Thyroid gland (tissue), 4 donors: Measurements from ENCODE around the gene PCLAF. TPM values are rescaled to one million over a fixed set of nuclear protein-coding genes. Genes with fewer than 3 reads are reported as not detected.

Experiments
- DNase-seq, 2 donors: peaks; one replicate each; pipeline ENCODE4 v3.0.0-alpha.2; 2019
- H3K27ac ChIP-seq, 3 donors: fragments of 200-600 bp; sonication (generic); 1 replicate in 2 of 3; 2 replicates in 1 of 3; pipeline ENCODE4 v1.5.1; 2016 to 2019; ENCODE audit warnings: mild to moderate bottlenecking in 1 of 3, moderate library complexity in 1 of 3
- H3K27me3 ChIP-seq: fragments of 200-600 bp; sonication (generic); one replicate; pipeline ENCODE4 v1.5.1; 2019
- H3K36me3 ChIP-seq, 2 donors: fragments of 200-600 bp; sonication (generic); one replicate each; pipeline ENCODE4 v1.5.1; 2016 to 2019
- H3K4me1 ChIP-seq, 2 donors: fragments of 200-600 bp; sonication (generic); one replicate each; pipeline ENCODE4 v1.5.1; 2017 to 2019
- H3K4me3 ChIP-seq, 3 donors: fragments of 200-600 bp; sonication (generic); replicated peaks in 1 of 3; 1 replicate in 2 of 3; 2 replicates in 1 of 3; pipeline ENCODE4 v1.5.1; 2016; ENCODE audit warnings: mild to moderate bottlenecking in 1 of 3
- H3K9me3 ChIP-seq: fragments of 200-600 bp; sonication (generic); one replicate; pipeline ENCODE4 v1.5.1; 2017
- CTCF ChIP-seq, 6 experiments: fragments of 200-600 bp in 3 of 6; fragments of 450-650 bp in 3 of 6; sonication (generic) in 3 of 6; IDR thresholded peaks; one replicate each; pipeline ENCODE4 v1.5.1; 2016 to 2019; ENCODE audit warnings: antibody characterized with exemption in 6 of 6, mild to moderate bottlenecking in 2 of 6, inconsistent platforms in 1 of 6, moderate library complexity in 1 of 6
- POLR2A ChIP-seq, 2 donors: fragments of 450-650 bp; IDR thresholded peaks; one replicate each; pipeline ENCODE4 v1.6.1; 2017; ENCODE audit warnings: antibody characterized with exemption in 2 of 2, mild to moderate bottlenecking in 2 of 2, moderate library complexity in 1 of 2
- WGBS, 2 donors: methylation state at CpG; one replicate each; pipeline ENCODE4 v1.1.5; 2017; 5-methylcytosine and 5-hydroxymethylcytosine counted together
- intact Hi-C: fragments of 100-400 bp; cut with DNase I; formaldehyde crosslinking; loops from one replicate; pipeline ENCODE4 v1.15.1; 2023
- small RNA-seq: library from RNA; depleted of rRNA; stranded (forward); fragments of <200 nt; gene quantifications from one replicate; pipeline ENCODE3, GENCODE V24; 2016
- total RNA-seq, 4 donors: library from RNA; depleted of rRNA; stranded (reverse); fragments of >200 nt; gene quantifications; one replicate each; pipeline ENCODE4 v1.2.3, GENCODE V29; 2016

Gene PCLAF
- total RNA-seq, 4 donors from 2014 or later, result 3.4 to 8.7 (median 3.5) TPM; not detected in 1

- no peak overlapping the region for H3K27ac ChIP-seq
- no peak overlapping the region for H3K4me3 ChIP-seq
- intact Hi-C loops, result no loop called here
- no peak for DNase-seq
- H3K9me3 ChIP-seq, result no peaks in the 10 kb centered on the region
- no peaks in the 10 kb centered on the region for H3K27me3 ChIP-seq
- H3K4me1 ChIP-seq, result peaks cover 9 to 13% of the 10 kb centered on the region in 2 donors
- TF ChIP-seq POLR2A (IDR thresholded peaks at IDR 0.05) (no peak), CTCF (IDR thresholded peaks at IDR 0.05) (no peak)
- H3K36me3 ChIP-seq, result no peaks in the 10 kb centered on the region
- 89 to 92% methylated on average over 5 of the region's 5 CpGs for WGBS, 2 donors
These were observed 56.9 kb downstream of the PCLAF start for GRCh38 chr15:64324165-64324877.

DNA sequence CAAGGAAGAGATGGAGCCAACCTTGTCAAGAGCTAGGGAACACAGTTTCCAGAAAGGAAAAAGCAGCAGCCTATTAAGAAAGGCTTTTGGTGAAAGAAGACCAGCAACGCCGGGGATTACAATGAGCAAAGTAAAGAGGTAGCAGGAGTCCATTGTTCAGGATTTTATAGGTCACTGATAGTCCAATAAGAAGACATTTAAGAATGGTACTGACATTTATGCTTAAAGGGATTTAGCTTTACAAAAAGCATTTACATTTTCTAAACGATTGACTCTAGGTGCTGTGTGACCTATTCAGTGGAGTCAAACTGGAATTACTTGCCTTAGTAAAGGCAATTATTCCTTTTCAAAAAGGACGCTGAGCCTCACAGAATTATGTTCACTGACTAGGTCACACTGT, 66.0 kb downstream of the PCLAF start:
- Histone ChIP-seq H3K4me1 (peaks cover 3 to 14% of the 10 kb centered on the region in 2 donors), H3K27ac (no peak overlapping the region), H3K27me3 (no peaks in the 10 kb centered on the region), H3K4me3 (no peak overlapping the region), H3K36me3 (no peaks in the 10 kb centered on the region), H3K9me3 (no peaks in the 10 kb centered on the region)
- DNase-seq, result no peak
- 64 to 69% methylated on average over 4 of the region's 4 CpGs for WGBS, 2 donors
- intact Hi-C loops, result no loop called here
- TF ChIP-seq POLR2A (IDR thresholded peaks at IDR 0.05) (no peak), CTCF (IDR thresholded peaks at IDR 0.05) (no peak)

- TF ChIP-seq POLR2A (IDR thresholded peaks at IDR 0.05) (no peak), CTCF (IDR thresholded peaks at IDR 0.05) (no peak)
- Histone ChIP-seq H3K27me3 (no peaks in the 10 kb centered on the region), H3K27ac (no peak overlapping the region), H3K9me3 (no peaks in the 10 kb centered on the region), H3K36me3 (no peaks in the 10 kb centered on the region), H3K4me3 (no peak overlapping the region), H3K4me1 (peaks cover 3 to 19% of the 10 kb centered on the region in 2 donors)
- no peak for DNase-seq
- intact Hi-C loops, result no loop called here
- WGBS, 2 donors, result 79 to 82% methylated on average over 3 of the region's 3 CpGs
These were observed 66.8 kb downstream of the PCLAF start for GRCh38 chr15:64314456-64314855.

Small RNAs within 50 kb of the gene (small RNA-seq; reads per million reads assigned to genes)
- not detected for gene RF00554

Other genes with a start within 250 kb of the PCLAF start
- 100 to 1,000 TPM; 102 to 241 (median 123) TPM for gene SNX22, start 229.7 kb downstream of the PCLAF start, total RNA-seq
- gene PPIB, start 218.4 kb downstream of the PCLAF start, total RNA-seq, result 1,000 to 10,000 TPM; 1,046 to 3,819 (median 1,394) TPM
- gene CSNK1G1, start 25.3 kb downstream of the PCLAF start, total RNA-seq, result 10 to 100 TPM; 19.1 to 50.0 (median 21.3) TPM
- 10 to 100 TPM; 13.7 to 39.6 (median 21.7) TPM for gene TRIP4, start 6.4 kb upstream of the PCLAF start, total RNA-seq
- 10 to 100 TPM; 25.2 to 45.5 (median 32.6) TPM for gene ZNF609, start 79.1 kb upstream of the PCLAF start, total RNA-seq